GM21717 (cell line): Measurements from ENCODE around the gene TEDDM1.
A peak's percentile ranks its signal among the peaks of the same experiment; 100 is the strongest.

ENCODE experiments used
- ATAC-seq: cut with Tn5 transposase; IDR thresholded peaks from one replicate; pipeline ENCODE4 v1.9.1; 2021; ENCODE audit warnings: mild to moderate bottlenecking, moderate library complexity; ENCODE audit not compliant: unreplicated experiment

Gene TEDDM1

GRCh38 chr1:182407724-182408123 lies 7.3 kb upstream of the TEDDM1 start:
- ATAC-seq = no peak

DNA sequence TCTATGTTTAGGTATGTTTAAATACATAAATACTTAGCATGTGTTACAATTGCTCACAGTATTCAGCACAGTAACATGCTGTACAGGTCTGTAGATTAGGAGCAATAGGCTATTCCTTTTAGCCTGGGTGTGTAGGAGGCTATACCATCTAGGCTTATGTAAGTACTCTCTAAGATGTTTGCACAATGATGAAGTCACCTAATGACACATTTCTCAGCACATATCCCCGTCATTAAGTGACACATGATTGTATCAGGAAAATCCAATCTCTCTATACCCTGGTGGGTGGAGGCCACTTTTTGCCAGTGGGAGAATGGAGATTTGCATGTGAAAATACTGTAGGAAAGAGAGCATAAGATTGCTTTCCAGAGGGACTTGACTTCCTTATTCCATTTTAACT lies 5.5 kb upstream of the TEDDM1 start:
- no peak for ATAC-seq

GRCh38 chr1:182405578-182405977 lies 5.1 kb upstream of the TEDDM1 start:
- ATAC-seq = no peak

- no peak for ATAC-seq
Measured at GRCh38 chr1:182404781-182405180, 4.3 kb upstream of the TEDDM1 start.

- no peak for ATAC-seq
Measured at GRCh38 chr1:182397653-182398393, 2.6 kb downstream of the TEDDM1 start.

DNA sequence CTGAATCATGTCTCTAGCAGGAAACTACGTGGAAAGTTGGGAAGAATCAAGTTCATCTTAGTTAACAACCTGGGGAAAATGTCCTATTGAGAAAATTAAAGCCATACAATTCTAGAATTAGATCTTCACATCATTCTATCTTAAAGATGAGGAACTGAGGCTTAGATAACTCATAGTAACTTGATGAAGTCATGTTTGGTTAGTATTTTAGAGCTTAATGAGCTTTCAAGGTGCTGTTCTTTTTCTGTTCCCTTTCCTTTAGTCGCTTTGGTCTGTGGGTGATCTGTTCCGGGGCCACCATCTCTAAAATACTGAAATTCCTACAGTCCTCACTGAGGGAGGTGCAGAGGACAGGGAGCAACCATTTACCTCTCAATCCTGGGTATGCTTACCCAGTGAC lies 4.6 kb downstream of the TEDDM1 start:
- no peak for ATAC-seq

- ATAC-seq = no peak
Measured at GRCh38 chr1:182394055-182394775, 6.3 kb downstream of the TEDDM1 start.

- ATAC-seq = peak; percentile 18
Measured at GRCh38 chr1:182392050-182393028, 8.1 kb downstream of the TEDDM1 start.

GRCh38 chr1:182391362-182392049 lies 9.0 kb downstream of the TEDDM1 start, which contains the start of gene GLUL:
GLUL (minus strand) TSS chr1:182391790; CDS start chr1:182388737, 3,053 bp downstream.
- ATAC-seq = peak; percentile 81

DNA sequence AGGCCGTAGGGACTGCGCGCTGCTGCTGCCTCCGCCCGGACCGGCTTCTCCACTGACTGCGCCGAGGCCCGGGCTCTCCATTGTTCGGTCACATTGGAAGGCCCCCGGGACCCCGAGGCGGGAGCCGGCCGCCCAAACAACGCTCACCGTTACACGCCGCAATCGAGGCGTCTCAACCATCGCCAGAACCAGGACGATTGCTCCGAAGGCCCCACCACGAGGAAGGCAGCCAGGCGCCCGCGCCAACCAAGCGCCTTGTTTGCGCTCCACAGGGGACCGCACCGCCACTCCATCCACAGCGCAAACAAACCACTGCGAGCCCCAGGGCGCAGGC lies 9.5 kb downstream of the TEDDM1 start:
- ATAC-seq = no peak

DNA sequence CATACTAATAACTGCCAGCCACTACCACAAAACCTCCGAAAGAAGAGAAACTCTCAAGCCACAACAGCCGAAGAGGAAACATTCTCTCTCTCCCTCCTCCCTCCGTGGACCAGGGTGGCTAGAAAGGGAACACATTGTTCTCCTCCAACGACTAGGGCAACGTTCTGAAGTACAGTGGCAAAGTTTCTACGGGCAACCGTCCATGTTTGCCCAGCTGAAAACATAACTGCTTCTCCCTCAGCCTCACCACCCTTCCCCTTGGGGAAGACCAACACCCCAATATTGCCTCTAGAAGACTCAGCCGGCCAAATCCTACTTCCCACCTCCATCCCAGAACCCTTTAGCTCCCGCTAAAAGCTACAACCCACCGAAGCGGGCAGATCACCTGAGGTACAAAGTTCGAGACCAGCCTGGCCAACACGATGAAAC lies 10.8 kb downstream of the TEDDM1 start:
- no peak for ATAC-seq

DNA sequence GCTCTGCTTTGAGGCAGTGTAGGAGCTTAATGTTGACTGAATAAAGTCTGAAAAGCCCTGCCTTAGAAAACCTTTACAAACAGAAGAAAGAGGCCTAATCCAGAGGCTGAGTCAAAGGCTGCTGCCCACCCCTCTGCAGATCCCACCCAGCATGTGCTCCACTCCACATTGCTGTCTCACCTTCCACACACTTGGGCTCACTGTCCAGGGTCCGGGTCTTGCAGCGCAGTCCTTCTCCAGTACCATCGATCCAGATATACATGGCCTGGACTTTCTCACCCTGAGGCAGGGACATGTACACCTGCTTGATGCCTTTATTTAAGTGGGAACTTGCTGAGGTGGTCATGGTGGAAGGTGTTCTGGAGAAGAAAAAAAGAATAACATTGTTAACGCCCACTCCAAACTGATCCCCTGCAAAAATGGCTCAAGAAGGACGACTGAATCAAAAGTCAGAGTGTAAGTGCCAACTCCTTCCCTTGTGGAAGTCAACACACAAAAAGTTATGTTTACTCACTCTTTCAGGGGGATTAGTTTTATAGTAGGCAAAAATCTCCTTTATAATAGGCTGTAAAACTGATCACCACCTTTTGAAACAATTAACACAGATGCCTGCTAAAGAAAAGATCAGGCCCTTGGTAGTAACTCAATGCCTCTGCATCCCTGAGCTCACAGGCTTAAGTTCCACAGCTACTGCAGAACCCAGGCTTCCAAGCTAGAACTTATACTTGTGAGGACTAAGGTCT lies 11.9 kb downstream of the TEDDM1 start:
- ATAC-seq = no peak

DNA sequence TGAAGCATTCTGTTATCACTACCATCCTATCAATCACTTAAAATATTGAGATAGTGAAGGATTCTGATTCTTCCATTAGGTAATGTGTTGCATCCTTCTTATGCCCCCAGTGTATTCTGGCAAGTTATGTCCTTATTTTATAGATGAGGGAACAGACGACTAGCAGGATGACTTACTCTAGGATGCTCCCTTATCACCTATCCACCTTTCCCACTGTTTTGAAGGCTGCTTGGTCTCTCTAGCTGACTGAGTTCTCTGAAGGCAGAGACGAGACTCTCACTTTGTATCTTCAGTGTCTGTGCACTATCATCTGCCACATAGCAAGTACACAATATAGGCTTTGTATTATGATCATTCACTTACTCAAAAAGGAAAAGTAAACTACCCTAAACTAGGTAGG lies 12.9 kb downstream of the TEDDM1 start:
- ATAC-seq = no peak

GRCh38 chr1:182386980-182387379 lies 13.5 kb downstream of the TEDDM1 start:
- no peak for ATAC-seq

DNA sequence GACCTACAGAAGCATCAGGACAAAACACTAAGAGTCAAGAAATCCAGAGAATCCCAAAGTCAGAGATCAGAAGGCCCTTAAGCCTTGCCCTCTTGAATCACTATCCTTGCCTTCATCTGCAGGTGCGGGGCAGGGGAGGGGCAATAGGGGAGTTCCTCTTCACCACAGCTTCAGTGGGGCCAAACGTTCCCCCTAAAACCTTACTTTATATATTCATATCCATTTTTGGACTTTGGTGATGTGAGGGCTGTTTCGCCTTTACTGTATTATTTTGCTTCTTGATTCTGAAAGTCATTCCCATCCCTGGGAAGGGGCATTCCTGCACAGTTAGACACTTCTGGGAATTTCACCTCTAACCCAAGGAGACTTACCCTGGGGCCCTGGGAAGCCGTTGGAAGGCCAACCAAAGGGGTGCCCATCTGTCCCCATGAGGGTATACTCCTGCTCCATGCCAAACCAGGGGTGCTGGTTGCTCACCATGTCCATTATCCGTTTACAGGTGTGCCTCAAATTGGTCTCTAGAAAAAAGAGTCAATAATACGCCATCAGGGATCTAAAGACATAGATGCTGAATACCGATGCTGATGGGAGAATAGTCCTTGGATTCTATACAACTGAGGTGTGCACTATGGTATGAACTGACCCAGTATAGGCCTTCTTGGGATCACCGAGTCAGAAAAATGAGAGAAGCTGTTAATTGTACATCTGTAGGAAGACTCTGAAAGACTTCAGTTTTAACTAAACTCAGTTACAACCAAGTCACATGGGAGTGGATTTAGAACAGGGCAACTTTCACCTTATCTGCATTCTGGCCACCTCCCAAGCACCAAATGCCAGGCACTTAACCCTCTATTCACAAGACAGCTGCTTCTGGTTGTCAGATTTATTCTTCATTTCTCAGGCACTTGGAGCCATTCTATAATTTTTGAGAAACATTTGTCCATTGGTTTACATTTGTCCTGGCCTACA lies 14.3 kb downstream of the TEDDM1 start:
- no peak for ATAC-seq

- no peak for ATAC-seq
Measured at GRCh38 chr1:182384387-182384960, 16.0 kb downstream of the TEDDM1 start.

DNA sequence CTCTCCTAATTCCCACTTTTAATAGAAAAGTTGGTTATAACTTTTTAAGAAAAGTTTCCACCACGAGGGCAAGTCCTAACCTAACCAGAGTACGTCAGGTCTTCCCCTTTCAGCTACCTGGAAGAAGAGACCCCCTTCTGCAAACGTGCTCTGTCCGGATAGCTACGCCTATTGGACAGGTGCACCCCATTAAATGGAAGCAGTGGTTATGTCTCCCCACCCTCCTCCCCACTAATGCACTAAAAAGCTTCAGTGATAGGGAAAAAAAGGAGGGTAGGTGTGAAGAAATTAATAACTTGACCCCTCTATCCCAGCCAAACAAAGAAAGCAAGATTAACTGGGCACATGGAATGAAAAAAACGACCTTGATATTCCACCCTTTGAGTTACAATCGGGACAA lies 16.5 kb downstream of the TEDDM1 start:
- no peak for ATAC-seq

DNA sequence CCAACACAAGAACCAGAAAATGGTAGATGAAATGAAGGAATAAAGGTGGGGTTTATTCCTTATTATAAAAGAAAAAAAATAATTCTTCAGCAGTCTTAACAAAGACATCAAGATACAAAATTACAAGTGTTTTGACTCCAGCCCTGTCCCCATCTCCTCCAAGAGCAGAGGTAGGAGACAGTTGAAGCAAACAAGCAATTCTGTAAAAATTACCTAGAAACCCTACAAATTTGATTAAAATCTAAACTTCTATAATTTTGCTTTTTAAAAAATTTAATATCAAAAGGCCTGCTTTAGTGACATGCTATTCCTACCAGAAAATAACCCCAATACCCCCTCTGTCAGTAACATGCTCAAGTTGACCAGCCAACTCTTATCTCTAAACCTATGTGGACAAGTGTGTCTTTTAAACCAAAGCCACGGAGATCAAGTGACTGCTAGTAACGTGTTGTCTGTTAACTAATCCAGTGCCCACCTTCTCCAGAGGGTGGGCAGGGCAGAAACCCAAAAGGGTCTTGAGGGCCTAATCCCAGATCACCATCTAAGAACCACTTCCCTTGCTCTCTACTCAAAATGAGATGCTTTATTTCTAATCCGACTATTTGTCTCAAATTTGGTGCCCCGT lies 17.3 kb downstream of the TEDDM1 start:
- no peak for ATAC-seq
